HepG2 (cell line): ENCODE data around the gene HADH. TPM values are rescaled to one million over a fixed set of nuclear protein-coding genes. Genes with fewer than 3 reads are reported as not detected.

Experiments
- ATAC-seq: fragments of 200-7000 bp; cut with Tn5 transposase; 3 replicates; pipeline ENCODE4 v1.9.1; 2020; ENCODE audit warnings: mild to moderate bottlenecking, moderate library complexity
- BruUV-seq: library from RNA; stranded (reverse); fragments of 400-500 nt; replicated peaks from 2 replicates; lab custom pipeline; 2021; lab: Mats Ljungman, UMichigan
- CTCF ChIA-PET: fragments of 300-600 bp; formaldehyde crosslinking; extraction: SDS; loops from one replicate; lab custom pipeline; 2021; ENCODE audit warnings: low total read pairs, inconsistent platforms, low intra/inter-chr PET ratio; lab: Yijun Ruan, JAX
- POLR2A ChIA-PET: fragments of 350-600 bp; sonication (Branson Sonifier 250); formaldehyde crosslinking; loops from one replicate; lab custom pipeline; 2020; ENCODE audit warnings: antibody characterized with exemption, inconsistent platforms; lab: Yijun Ruan, JAX
- DNase-seq: peaks from one replicate; pipeline ENCODE4 v3.0.0-alpha.2; 2015; ENCODE audit warnings: low spot score
- FAIRE-seq: peaks from 3 replicates; lab custom pipeline; 2011; peaks lifted over from hg19 to GRCh38; lab: Jason Lieb, UNC
- H2AFZ ChIP-seq: one replicate; pipeline ENCODE4 v1.6.1; 2011; ENCODE audit warnings: low read length, inconsistent platforms
- H3K27ac ChIP-seq: fragments of 300-600 bp; 3 replicates; pipeline ENCODE4 v1.8.0; 2011; ENCODE audit warnings: mixed run types, mild to moderate bottlenecking, mixed read lengths, low read length, inconsistent platforms; ENCODE audit not compliant: insufficient read depth; ENCODE audit errors: extremely low read length
- H3K27me3 ChIP-seq, 2 experiments: fragments of 200-600 bp in 1 of 2; 2 replicates in 1 of 2; 3 replicates in 1 of 2; pipeline versions ENCODE4 v1.6.0 to v1.8.0; 2011; ENCODE audit warnings: low read length in 2 of 2, mild to moderate bottlenecking in 2 of 2, moderate library complexity in 2 of 2, inconsistent platforms in 1 of 2; ENCODE audit not compliant: insufficient read depth in 2 of 2, control insufficient read depth in 1 of 2
- H3K36me3 ChIP-seq, 2 experiments: fragments of 200-600 bp in 1 of 2; replicated peaks in 1 of 2; 2 replicates in 1 of 2; 3 replicates in 1 of 2; pipeline versions ENCODE4 v1.5.1 to v1.8.0; 2011; ENCODE audit warnings: low read length in 2 of 2, inconsistent platforms in 1 of 2; ENCODE audit not compliant: insufficient read depth in 2 of 2, control insufficient read depth in 1 of 2
- H3K4me1 ChIP-seq: 2 replicates; pipeline ENCODE4 v1.5.1; 2012; ENCODE audit warnings: low read length, inconsistent platforms; ENCODE audit not compliant: insufficient read depth
- H3K4me2 ChIP-seq: 2 replicates; pipeline ENCODE4 v1.6.0; 2011; ENCODE audit warnings: low read depth, low read length, inconsistent platforms
- H3K4me3 ChIP-seq, 3 experiments: fragments of 200-600 bp in 1 of 3; sonication (generic), shearing (Covaris generic) in 1 of 3; replicated peaks in 1 of 3; 2 replicates each; pipeline ENCODE4 v1.5.1; 2011 to 2016; ENCODE audit warnings: low read length in 3 of 3, inconsistent platforms in 2 of 3, low read depth in 2 of 3, mild to moderate bottlenecking in 2 of 3, control low read depth in 1 of 3, mixed read lengths in 1 of 3; ENCODE audit not compliant: insufficient read depth in 1 of 3
- H3K79me2 ChIP-seq: one replicate; pipeline ENCODE4 v1.6.1; 2011; ENCODE audit warnings: low read length, inconsistent platforms; ENCODE audit not compliant: insufficient read depth
- H3K9ac ChIP-seq: 2 replicates; pipeline ENCODE4 v1.6.0; 2011; ENCODE audit warnings: mild to moderate bottlenecking, low read depth, low read length, inconsistent platforms; ENCODE audit not compliant: insufficient read depth
- H3K9me3 ChIP-seq: 2 replicates; pipeline ENCODE4 v1.5.1; 2012; ENCODE audit warnings: mild to moderate bottlenecking, low read length
- H4K20me1 ChIP-seq: 2 replicates; pipeline ENCODE4 v1.6.0; 2011; ENCODE audit warnings: inconsistent platforms, mild to moderate bottlenecking, low read length, moderate library complexity; ENCODE audit not compliant: insufficient read depth
- BRCA1 ChIP-seq: sonication (generic); formaldehyde crosslinking; IDR thresholded peaks from 2 replicates; pipeline ENCODE4 v1.4.0; 2020; ENCODE audit warnings: missing genetic modification reagents
- CEBPG ChIP-seq: IDR thresholded peaks from 2 replicates; pipeline ENCODE4 v1.6.1; 2016
- MATR3 ChIP-seq: sonication (generic); formaldehyde crosslinking; IDR thresholded peaks from 2 replicates; pipeline ENCODE4 v1.4.0; 2020; ENCODE audit warnings: missing genetic modification reagents
- POLR2G ChIP-seq: fragments of 200-400 bp; formaldehyde crosslinking; IDR thresholded peaks from 2 replicates; pipeline ENCODE4 v1.6.1; 2018; ENCODE audit warnings: mild to moderate bottlenecking, low read depth, low read length, moderate library complexity
- SPEN ChIP-seq: sonication (generic); formaldehyde crosslinking; IDR thresholded peaks from 2 replicates; pipeline ENCODE4 v1.5.1; 2020; ENCODE audit warnings: low read depth, mild to moderate bottlenecking, missing genetic modification reagents
- TEAD3 ChIP-seq: optimal IDR thresholded peaks from 2 replicates; pipeline ENCODE3; 2016; ENCODE audit warnings: borderline replicate concordance
- ZNF124 ChIP-seq: sonication (generic); formaldehyde crosslinking; IDR thresholded peaks from 2 replicates; pipeline ENCODE4 v1.4.0; 2020; ENCODE audit warnings: missing genetic modification reagents
- ZNF335 ChIP-seq: sonication (generic); formaldehyde crosslinking; IDR thresholded peaks from 2 replicates; pipeline ENCODE4 v1.4.0; 2020; ENCODE audit warnings: missing genetic modification reagents
- ZNF550 ChIP-seq: sonication (generic); formaldehyde crosslinking; IDR thresholded peaks from 2 replicates; pipeline ENCODE4 v1.4.0; 2020; ENCODE audit warnings: mild to moderate bottlenecking, missing genetic modification reagents, borderline replicate concordance
- ZNF770 ChIP-seq: sonication (generic); formaldehyde crosslinking; IDR thresholded peaks from 2 replicates; pipeline ENCODE4 v1.5.0; 2020; ENCODE audit warnings: mild to moderate bottlenecking, missing genetic modification reagents
- ZZZ3 ChIP-seq: sonication (generic); formaldehyde crosslinking; IDR thresholded peaks from 2 replicates; pipeline ENCODE4 v1.4.0; 2020; ENCODE audit warnings: missing genetic modification reagents, mild to moderate bottlenecking, borderline replicate concordance
- WGBS: methylation state at CpG from one replicate; pipeline ENCODE4 v1.1.6; 2017; ENCODE audit warnings: low lambda C conversion rate; 5-methylcytosine and 5-hydroxymethylcytosine counted together
- in situ Hi-C: cut with HindIII; loops from 2 replicates; pipeline ENCODE4 v1.10.0; 2017; ENCODE audit warnings: low pct_unique_long_range_greater_than_20kb; ENCODE audit not compliant: extremely low pct_ligation_motif_present
- intact Hi-C: fragments of 100-400 bp; cut with micrococcal nuclease; formaldehyde crosslinking; loops from one replicate; pipeline ENCODE4 v1.10.0; 2022; ENCODE audit not compliant: unreplicated experiment
- polyA plus RNA-seq, 8 experiments: library from polyadenylated mRNA; depleted of rRNA in 3 of 8; stranded (reverse) in 7 of 8; unstranded in 1 of 8; fragments of >200 nt; fragmentation: Illumina TruSeq in 4 of 8; extraction: Trizol in 4 of 8; gene quantifications; 2 replicates each; pipeline versions ENCODE4 v1.2.1 to v1.2.3, GENCODE V29; 2011 to 2016; ENCODE audit warnings: low read depth in 4 of 8, missing spikeins in 1 of 8, mixed read lengths in 1 of 8; ENCODE audit not compliant: insufficient read depth in 1 of 8
- total RNA-seq, 5 experiments: library from RNA; depleted of rRNA; stranded (reverse); fragments of >200 nt; fragmentation: Illumina TruSeq; extraction: Trizol; gene quantifications; 2 replicates each; pipeline ENCODE4 v1.2.3, GENCODE V29; 2016; ENCODE audit warnings: low read depth in 1 of 5
- TF ChIP-seq, protein P1 (sequence below): sonication (generic); formaldehyde crosslinking; IDR thresholded peaks from 2 replicates; pipeline ENCODE4 v1.4.0; 2020; ENCODE audit warnings: mild to moderate bottlenecking, missing genetic modification reagents
- TF ChIP-seq, protein P2 (sequence below): sonication (generic); formaldehyde crosslinking; IDR thresholded peaks from 2 replicates; pipeline ENCODE4 v1.4.0; 2020; ENCODE audit warnings: missing genetic modification reagents, borderline replicate concordance

The HADH gene
- total and polyA plus RNA-seq, 2 of the 13 experiments (the other 11 are each of a cell fraction or from before 2014, with no cell fraction given): 29.6 to 33.9 TPM

- TF ChIP-seq, protein P1, sequence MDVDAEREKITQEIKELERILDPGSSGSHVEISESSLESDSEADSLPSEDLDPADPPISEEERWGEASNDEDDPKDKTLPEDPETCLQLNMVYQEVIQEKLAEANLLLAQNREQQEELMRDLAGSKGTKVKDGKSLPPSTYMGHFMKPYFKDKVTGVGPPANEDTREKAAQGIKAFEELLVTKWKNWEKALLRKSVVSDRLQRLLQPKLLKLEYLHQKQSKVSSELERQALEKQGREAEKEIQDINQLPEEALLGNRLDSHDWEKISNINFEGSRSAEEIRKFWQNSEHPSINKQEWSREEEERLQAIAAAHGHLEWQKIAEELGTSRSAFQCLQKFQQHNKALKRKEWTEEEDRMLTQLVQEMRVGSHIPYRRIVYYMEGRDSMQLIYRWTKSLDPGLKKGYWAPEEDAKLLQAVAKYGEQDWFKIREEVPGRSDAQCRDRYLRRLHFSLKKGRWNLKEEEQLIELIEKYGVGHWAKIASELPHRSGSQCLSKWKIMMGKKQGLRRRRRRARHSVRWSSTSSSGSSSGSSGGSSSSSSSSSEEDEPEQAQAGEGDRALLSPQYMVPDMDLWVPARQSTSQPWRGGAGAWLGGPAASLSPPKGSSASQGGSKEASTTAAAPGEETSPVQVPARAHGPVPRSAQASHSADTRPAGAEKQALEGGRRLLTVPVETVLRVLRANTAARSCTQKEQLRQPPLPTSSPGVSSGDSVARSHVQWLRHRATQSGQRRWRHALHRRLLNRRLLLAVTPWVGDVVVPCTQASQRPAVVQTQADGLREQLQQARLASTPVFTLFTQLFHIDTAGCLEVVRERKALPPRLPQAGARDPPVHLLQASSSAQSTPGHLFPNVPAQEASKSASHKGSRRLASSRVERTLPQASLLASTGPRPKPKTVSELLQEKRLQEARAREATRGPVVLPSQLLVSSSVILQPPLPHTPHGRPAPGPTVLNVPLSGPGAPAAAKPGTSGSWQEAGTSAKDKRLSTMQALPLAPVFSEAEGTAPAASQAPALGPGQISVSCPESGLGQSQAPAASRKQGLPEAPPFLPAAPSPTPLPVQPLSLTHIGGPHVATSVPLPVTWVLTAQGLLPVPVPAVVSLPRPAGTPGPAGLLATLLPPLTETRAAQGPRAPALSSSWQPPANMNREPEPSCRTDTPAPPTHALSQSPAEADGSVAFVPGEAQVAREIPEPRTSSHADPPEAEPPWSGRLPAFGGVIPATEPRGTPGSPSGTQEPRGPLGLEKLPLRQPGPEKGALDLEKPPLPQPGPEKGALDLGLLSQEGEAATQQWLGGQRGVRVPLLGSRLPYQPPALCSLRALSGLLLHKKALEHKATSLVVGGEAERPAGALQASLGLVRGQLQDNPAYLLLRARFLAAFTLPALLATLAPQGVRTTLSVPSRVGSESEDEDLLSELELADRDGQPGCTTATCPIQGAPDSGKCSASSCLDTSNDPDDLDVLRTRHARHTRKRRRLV: no peak
- TF ChIP-seq ZNF550 (CRISPR knock-in tag) (no peak), ZNF124 (CRISPR knock-in tag) (no peak), POLR2G (no peak), TEAD3 (CRISPR knock-in tag) (no peak)
Observed at GRCh38 chr4:108044951-108045686, 55.4 kb downstream of the HADH start (continued).

- H3K4me1 ChIP-seq: no peaks in the 10 kb centered on the region
- no TSS peak for BruUV-seq
- H3K9ac ChIP-seq: no peak overlapping the region
- H3K36me3 ChIP-seq: no peaks in the 10 kb centered on the region
- FAIRE-seq (no peak), ATAC-seq (no peak), DNase-seq (no peak)
- 40% methylated on average over 3 of the region's 3 CpGs for WGBS
- H3K27ac ChIP-seq: no peak overlapping the region
- H3K4me3 ChIP-seq: no peak overlapping the region
- no peaks in the 10 kb centered on the region for H4K20me1 ChIP-seq
- H2AFZ ChIP-seq: no peak overlapping the region
- H3K9me3 ChIP-seq: no peaks in the 10 kb centered on the region
- H3K4me2 ChIP-seq: no peak overlapping the region
- H3K27me3 ChIP-seq: no peaks in the 10 kb centered on the region
- intact Hi-C loops (no loop called here), in situ Hi-C loops (loop anchor here (25.0 kb wide), 1 partner anchor 442 kb away; no protein-coding TSS in a partner anchor)
- ChIA-PET POLR2A (no interaction called here), CTCF (no interaction called here)
- H3K79me2 ChIP-seq: no peaks in the 10 kb centered on the region
- TF ChIP-seq MATR3 (CRISPR knock-in tag) (no peak), CEBPG (no peak), ZZZ3 (CRISPR knock-in tag) (no peak), SPEN (CRISPR knock-in tag) (no peak), ZNF770 (CRISPR knock-in tag) (no peak), BRCA1 (CRISPR knock-in tag) (no peak), ZNF335 (CRISPR knock-in tag) (no peak)
- TF ChIP-seq, protein P2, sequence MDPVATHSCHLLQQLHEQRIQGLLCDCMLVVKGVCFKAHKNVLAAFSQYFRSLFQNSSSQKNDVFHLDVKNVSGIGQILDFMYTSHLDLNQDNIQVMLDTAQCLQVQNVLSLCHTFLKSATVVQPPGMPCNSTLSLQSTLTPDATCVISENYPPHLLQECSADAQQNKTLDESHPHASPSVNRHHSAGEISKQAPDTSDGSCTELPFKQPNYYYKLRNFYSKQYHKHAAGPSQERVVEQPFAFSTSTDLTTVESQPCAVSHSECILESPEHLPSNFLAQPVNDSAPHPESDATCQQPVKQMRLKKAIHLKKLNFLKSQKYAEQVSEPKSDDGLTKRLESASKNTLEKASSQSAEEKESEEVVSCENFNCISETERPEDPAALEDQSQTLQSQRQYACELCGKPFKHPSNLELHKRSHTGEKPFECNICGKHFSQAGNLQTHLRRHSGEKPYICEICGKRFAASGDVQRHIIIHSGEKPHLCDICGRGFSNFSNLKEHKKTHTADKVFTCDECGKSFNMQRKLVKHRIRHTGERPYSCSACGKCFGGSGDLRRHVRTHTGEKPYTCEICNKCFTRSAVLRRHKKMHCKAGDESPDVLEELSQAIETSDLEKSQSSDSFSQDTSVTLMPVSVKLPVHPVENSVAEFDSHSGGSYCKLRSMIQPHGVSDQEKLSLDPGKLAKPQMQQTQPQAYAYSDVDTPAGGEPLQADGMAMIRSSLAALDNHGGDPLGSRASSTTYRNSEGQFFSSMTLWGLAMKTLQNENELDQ (CRISPR knock-in tag): no peak
Observed at GRCh38 chr4:108045687-108046024, 56.0 kb downstream of the HADH start.
